ENCODE results near the gene RASGRF1. TPM values are rescaled to one million over a fixed set of nuclear protein-coding genes. Genes with fewer than 3 reads are reported as not detected.

Gene RASGRF1
- total and polyA plus RNA-seq, 9 donors = 0.23 to 9.5 (median 1.0) TPM; not detected in 1

DNA sequence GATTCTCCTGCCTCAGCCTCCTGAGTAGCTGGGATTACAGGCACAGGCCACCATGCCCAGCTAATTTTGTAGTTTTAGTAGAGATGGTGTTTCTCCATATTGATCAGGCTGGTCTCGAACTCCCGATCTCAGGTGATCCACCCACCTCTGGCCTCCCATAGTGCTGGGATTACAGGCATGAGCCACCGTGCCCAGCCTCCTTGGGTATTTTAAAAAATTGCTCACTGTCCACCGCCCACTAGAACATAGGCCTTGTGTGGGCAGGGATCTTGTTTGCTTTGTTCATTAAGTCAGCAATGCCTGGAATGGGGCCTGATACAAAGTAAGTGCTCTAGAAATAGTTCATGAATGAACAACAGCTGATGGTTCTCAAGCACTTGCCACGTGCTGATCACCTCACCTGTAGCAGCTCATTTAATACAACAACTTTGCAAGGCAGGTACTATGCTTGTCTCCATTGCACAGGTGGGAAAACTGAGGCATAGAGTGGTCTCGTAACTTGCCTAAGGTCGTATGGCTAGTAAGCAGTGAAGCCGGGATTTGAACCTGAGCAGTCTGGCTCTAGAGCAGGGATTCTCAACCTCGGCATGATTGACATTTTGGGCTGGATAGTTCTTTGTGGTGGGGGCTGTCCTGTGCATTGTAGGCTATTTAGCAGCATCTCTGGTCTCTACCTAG is 133.0 kb downstream of the RASGRF1 start:
- no peak for DNase-seq
- Histone ChIP-seq H3K4me1 (ENCODE audit: insufficient read depth) (no peaks in the 10 kb centered on the region), H3K27me3 (no peaks in the 10 kb centered on the region), H3K9me3 (no peaks in the 10 kb centered on the region), H3K36me3 (no peaks in the 10 kb centered on the region), H3K4me3 (no peak overlapping the region), H3K27ac (no peak overlapping the region)
- intact Hi-C loops (cut with DNase I) = no loop called here
- WGBS, 3 donors = 81 to 89% (median 81%) methylated on average over 9 of the region's 9 CpGs
- TF ChIP-seq POLR2A (IDR thresholded peaks at IDR 0.05) = no peak
- TF ChIP-seq, protein P1, sequence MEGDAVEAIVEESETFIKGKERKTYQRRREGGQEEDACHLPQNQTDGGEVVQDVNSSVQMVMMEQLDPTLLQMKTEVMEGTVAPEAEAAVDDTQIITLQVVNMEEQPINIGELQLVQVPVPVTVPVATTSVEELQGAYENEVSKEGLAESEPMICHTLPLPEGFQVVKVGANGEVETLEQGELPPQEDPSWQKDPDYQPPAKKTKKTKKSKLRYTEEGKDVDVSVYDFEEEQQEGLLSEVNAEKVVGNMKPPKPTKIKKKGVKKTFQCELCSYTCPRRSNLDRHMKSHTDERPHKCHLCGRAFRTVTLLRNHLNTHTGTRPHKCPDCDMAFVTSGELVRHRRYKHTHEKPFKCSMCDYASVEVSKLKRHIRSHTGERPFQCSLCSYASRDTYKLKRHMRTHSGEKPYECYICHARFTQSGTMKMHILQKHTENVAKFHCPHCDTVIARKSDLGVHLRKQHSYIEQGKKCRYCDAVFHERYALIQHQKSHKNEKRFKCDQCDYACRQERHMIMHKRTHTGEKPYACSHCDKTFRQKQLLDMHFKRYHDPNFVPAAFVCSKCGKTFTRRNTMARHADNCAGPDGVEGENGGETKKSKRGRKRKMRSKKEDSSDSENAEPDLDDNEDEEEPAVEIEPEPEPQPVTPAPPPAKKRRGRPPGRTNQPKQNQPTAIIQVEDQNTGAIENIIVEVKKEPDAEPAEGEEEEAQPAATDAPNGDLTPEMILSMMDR (IDR thresholded peaks at IDR 0.05) = no peak
- TF ChIP-seq EP300 (IDR thresholded peaks at IDR 0.05) = no peak

DNA sequence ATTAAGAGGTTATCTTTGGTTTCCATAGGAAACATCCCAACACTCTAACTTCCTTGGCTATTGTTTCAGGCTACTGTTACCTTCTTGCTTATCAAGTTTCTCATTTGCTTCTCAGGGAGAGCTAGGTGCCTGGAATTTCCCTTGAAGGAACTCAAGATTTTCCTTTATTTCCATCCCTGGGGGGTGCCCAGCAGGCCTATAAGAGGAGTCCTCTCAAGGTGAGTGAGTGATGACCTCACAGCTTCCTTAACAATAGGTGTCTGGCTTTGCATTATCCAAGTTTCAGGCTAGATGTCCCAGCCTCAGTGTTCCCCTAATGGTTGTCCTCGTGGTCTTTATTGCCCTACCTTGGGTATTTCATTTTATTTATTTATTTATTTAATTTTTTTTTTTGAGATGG is 133.6 kb downstream of the RASGRF1 start:
- no peak for DNase-seq
- no peaks in the 10 kb centered on the region for H3K9me3 ChIP-seq
- no peak overlapping the region for H3K27ac ChIP-seq
- H3K27me3 ChIP-seq = no peaks in the 10 kb centered on the region
- H3K36me3 ChIP-seq = no peaks in the 10 kb centered on the region
- no peaks in the 10 kb centered on the region for H3K4me1 ChIP-seq (ENCODE audit: insufficient read depth)
- H3K4me3 ChIP-seq = no peak overlapping the region
- no peak for TF ChIP-seq EP300 (IDR thresholded peaks at IDR 0.05)
- no peak for TF ChIP-seq POLR2A (IDR thresholded peaks at IDR 0.05)
- TF ChIP-seq, protein P1 (IDR thresholded peaks at IDR 0.05) = no peak
- intact Hi-C loops (cut with DNase I) = no loop called here
- WGBS, 3 donors = 77 to 84% (median 78%) methylated on average over 1 of the region's 1 CpG

DNA sequence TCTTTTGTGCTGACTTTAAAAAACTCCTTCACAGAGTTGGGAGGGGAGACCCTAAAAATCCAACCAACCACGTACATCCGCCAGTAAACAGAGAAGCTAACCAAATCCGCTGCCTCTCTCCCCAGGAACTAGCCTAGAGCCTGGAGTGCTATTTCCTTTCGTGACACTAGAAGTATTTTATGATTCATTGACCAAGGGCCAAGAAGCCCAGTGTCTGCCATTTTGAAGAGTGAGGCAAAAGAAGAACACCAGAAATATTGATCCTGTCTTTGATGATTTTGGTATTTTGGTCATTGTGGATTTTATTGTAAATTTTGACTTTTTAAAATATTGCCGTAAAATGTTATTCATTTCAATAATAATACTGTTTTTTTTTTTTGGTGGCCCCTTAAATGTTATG is 135.2 kb downstream of the RASGRF1 start:
- TF ChIP-seq POLR2A (IDR thresholded peaks at IDR 0.05) (no peak), EP300 (IDR thresholded peaks at IDR 0.05) (no peak)
- TF ChIP-seq, protein P1 (IDR thresholded peaks at IDR 0.05) = no peak
- Histone ChIP-seq H3K27ac (no peak overlapping the region), H3K4me3 (no peak overlapping the region), H3K9me3 (no peaks in the 10 kb centered on the region), H3K27me3 (no peaks in the 10 kb centered on the region), H3K36me3 (no peaks in the 10 kb centered on the region), H3K4me1 (ENCODE audit: insufficient read depth) (peaks cover 2% of the 10 kb centered on the region)
- intact Hi-C loops (cut with DNase I) = no loop called here
- DNase-seq = no peak
- WGBS, 3 donors = 92 to 93% (median 93%) methylated on average over 5 of the region's 5 CpGs

DNA sequence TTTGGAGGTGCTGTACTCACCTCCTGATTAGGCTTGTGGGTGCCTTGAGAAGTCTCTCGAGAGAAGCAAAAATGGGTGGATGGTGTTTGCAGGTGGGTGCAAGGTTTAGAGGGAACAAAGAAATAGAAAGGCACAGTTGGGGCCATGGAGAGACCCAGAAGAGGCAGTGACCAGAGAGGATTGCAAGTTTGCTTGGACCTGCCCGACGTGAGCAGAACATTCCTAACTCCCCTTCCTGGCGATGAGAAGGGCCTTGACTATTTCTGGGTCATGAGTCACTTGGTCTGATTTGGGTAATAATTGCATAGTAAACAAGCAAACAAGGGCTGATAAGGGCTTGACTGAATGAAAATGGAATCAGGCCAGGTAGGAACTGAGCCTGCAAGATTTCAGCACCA is 138.7 kb downstream of the RASGRF1 start:
- Histone ChIP-seq H3K9me3 (no peaks in the 10 kb centered on the region), H3K4me3 (no peak overlapping the region), H3K27ac (no peak overlapping the region), H3K27me3 (no peaks in the 10 kb centered on the region), H3K4me1 (ENCODE audit: insufficient read depth) (peaks cover 2% of the 10 kb centered on the region), H3K36me3 (no peaks in the 10 kb centered on the region)
- intact Hi-C loops (cut with DNase I) = no loop called here
- 36 to 42% (median 41%) methylated on average over 4 of the region's 4 CpGs for WGBS, 3 donors
- TF ChIP-seq POLR2A (IDR thresholded peaks at IDR 0.05) (no peak), EP300 (IDR thresholded peaks at IDR 0.05) (no peak)
- TF ChIP-seq, protein P1 (IDR thresholded peaks at IDR 0.05) = no peak
- DNase-seq = no peak

Measured in ovary (tissue), 9 donors.